ENCODE results near the gene ST8SIA4.
A peak's percentile ranks its signal among the peaks of the same experiment; 100 is the strongest.

Gene ST8SIA4

DNA sequence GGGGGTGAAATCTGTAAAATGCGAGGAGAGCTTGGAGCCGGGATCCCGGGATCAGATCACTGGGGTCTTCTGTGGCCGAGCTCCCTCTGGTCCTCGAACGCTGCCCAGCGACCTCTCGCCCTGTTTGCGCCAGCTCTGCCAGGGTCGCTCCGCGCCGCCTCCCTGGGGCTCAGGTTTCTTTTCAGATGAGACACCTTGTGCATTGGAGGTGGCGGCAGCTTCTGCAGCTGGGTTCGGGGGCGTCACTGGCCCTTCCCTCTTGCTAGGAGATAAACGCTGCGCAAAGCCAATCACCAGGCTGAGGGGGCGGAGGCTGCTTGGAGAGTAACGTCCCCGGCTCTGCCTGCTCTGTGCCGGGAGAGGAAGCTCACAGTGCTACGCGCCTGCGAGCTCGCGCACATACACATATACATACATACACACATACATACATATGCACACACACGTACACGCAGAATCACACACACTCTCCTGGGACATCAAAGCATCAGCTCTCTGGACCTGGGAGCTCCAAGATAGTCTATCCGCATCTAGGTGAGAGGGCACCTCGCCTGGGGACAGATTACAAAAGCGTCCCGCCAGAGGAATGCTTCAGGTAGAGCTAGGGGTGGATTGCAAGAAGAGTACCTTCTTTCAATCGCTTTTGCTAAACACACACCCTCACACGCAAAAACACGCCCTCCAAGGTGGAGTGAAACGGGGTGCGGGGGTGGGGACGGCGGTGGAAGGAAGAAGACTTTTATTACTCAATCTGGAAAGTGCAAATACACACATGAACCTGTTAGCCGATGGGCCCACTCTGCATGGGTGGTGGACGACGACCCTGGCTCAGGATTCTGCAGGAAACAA is at the start of gene ST8SIA4:
Gene ST8SIA4, minus strand, starts transcription at position 244 of the 849 bp plus-strand sequence. CDS start 327 bp downstream, outside the sequence.
- DNase-seq = peak; percentile 24

DNA sequence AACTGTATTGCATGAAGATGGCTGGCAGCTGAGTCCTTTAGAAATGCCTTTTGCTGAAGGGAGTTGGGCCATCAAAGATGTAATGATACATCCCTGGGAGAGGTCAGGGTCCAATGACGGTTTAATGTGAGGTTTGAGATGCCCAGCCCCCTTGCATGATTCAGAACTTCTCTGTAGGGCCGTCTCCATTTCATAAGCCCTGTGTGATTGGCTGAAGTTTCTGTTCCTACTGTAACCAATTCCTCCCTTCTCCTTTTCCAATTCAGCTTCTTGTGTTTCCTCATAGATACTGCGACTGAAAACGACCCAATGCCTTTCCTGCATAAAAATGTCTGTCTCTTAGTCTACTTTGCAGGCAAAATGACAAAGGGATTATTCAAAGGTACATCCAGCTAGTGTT is 47.9 kb upstream of the ST8SIA4 start:
- no peak for DNase-seq

DNA sequence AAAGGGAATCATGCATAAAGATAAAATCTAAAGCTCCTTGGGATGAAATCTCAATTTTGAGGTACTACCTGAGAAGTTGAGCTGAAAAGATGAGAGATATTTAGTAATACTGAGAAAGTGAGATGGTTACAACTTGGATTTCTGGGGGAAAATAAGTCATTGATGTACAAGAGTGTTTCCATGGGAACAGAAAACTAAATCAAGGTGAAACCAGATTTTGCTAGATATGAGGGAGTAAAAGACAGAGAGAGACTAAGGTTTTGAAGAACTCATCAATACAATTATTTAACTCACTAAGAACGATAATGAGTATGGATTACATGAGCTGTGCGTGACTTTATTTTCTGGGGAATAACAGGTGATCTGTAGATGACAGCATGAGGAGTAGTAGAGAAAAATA is 10.2 kb upstream of the ST8SIA4 start:
- DNase-seq = no peak

DNA sequence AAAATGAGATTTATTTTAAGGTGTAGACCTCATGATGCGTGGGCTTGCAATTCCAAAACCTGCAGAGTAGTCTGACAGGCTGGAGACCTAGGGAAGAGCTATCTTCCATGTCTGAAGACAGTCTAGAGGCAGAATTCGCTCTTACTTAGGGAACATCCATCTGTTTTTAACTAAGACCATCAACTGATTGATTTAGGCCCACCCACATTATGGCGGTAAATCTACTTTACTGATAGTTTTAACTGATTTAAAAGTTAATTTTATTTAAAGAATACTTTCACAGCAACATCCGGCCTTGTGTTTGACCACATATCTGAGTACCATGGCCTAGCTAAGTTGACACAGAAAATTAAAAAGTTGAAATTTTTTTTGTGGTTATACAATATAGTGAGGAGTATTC is 6.0 kb upstream of the ST8SIA4 start:
- no peak for DNase-seq

DNA sequence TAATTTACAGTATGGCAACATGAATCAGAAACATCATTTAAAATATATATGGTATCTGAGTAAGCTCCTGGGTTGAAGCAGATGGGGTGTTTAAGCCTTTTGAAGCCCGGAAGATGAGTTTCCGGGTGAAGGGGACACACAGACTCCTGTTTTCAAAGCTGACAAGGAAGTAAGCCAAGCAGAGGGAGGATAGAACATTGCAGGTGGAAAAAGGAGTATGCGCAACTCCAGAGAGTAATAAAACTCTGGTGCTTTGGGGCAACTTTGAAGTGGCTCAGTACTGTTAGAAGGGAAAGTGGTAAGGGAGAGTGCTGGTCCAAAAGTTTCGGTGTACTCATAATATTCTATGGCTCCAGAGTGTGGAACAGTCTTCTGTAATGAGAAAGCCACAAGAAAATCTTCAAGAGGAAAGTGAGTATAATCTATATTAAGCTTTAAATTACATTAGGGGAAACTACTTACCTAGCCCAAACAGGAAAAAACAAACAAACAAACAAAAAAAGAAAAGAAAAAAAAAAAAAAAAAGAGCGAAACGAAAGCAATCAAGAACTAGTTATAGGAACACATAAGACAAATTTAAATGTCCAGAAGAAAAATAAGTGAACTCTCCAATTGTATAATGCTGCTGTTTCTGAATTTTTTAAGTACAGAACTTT is 2.3 kb upstream of the ST8SIA4 start:
- no peak for DNase-seq

- peak; percentile 12 for DNase-seq
These were observed 1.3 kb upstream of the ST8SIA4 start for GRCh38 chr5:100904259-100904861.

DNA sequence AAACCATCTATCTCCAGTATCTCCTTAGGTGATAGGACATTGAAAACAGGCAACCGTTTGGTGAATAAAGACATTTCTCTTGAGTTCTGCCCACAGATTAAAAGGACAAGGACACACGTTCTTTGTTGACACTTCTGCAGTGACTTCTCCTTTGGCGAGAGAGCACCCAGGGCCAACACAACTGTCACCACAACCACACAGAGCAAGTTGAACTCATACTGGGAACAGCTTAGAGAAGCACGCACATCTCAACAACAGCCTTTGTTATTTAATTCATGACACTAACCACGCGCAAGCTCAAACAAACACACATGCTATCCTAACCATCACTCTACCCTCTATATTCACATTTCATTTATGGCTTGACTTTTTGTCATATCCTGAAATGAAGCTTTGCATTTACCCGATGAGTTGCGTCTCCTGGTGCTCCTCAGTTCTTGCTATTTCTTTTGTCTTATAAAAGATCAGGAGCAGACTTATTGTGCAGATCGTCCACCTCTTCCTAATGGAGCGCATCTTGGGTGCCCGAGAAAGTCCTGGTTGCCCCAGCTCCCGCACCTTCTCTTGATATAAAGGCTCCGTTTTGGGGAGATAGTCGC is 543 bp downstream of the ST8SIA4 start:
- peak; percentile 13 for DNase-seq

DNA sequence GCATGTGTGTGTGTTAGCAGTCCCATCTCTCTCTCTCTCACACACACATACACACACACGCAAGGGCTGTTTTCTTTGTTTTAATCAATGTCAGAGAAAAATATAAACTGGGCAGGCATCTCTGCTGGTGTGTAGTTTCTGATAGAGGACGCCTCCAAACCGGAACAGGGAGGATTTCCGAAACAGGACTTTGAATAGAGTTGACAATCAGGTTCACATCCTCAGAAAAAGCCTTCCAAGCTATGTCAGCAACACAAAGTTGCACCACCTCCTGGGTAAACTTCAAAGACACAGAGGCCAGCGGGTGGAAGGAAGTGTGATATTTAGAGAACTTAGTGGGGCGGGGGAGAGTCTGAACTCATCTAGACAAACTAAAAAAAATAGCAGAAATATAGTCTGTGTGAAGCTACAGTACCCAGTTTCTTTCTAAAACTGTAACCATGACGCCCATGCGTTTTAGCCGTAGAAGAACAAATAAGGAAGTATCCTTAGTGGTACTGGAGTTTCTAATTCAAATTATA is 1.2 kb downstream of the ST8SIA4 start:
- DNase-seq = peak; percentile 13

- peak; percentile 72 for DNase-seq
These were observed 2.0 kb downstream of the ST8SIA4 start for GRCh38 chr5:100900796-100901781.

- DNase-seq = peak; percentile 72
These were observed 2.8 kb downstream of the ST8SIA4 start for GRCh38 chr5:100900142-100900795.

- DNase-seq = no peak
These were observed 3.4 kb downstream of the ST8SIA4 start for GRCh38 chr5:100899675-100900074.

GRCh38 chr5:100898504-100899346 is 4.4 kb downstream of the ST8SIA4 start:
- DNase-seq = no peak

DNA sequence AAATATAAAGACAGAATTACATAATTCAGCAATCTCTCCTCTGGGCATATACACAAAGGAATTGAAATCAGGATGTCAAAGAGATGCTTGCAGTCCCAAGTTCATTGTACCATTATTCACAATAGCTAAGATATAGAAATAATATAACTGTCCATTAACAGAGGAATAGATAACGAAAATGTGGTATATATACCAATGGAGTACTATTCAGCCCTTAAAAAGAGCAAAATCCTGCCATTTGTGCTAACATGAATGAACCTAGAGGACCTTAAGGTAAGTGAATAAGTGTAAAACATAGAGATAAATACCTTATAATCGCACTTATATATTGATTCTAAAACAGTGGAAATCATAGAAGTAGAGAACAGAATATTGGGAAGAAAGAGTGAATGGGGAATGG is 7.0 kb downstream of the ST8SIA4 start:
- DNase-seq = no peak

DNA sequence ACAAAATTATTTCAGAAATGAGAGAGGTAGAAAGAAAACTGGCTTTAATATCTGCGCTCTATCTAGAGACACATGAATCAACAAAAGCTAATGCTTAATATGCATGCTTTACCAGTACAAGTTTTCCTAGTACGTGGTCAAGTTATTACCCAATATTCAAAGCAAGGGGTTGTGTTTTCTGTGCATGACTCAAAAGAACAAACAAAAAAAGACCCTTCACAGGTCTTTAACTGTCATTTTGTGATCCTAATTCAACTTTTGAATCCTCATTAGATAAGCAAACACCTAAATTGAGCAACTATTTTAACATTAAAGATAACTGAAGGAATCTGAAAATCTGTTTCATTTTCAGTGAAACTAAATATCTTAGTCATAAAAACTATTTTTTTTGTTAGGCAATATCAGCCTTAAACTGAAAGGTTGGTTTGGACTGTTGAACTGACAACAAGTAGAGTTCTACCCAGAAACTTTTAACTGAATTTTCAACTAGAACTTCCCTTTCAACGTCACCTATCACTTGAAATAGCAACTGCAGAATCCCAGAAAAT is 12.5 kb downstream of the ST8SIA4 start:
- no peak for DNase-seq

DNA sequence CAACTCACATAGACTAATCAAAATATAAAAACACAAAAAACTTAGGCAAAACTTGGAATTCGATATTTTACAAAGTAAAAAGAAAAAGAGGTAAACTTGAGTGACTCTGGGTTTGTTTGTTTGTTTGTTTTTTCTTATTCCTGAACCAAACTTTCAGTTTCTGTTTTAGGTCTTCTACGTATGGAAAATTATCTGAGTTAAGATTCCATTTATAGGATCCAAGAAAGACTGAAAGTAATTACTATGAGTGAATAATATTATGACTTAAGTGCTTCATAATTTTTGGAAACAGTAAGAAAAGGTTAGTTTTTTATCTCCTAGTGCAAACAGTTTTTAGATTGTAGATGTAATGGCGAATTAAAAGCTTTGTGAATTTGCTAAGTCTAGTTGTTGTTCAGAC is 13.2 kb downstream of the ST8SIA4 start:
- no peak for DNase-seq

GRCh38 chr5:100889165-100889743 is 13.8 kb downstream of the ST8SIA4 start:
- DNase-seq = no peak

- no peak for DNase-seq
These were observed 25.8 kb downstream of the ST8SIA4 start for GRCh38 chr5:100877274-100877673.

- DNase-seq = no peak
These were observed 30.5 kb downstream of the ST8SIA4 start for GRCh38 chr5:100872408-100873190.

DNA sequence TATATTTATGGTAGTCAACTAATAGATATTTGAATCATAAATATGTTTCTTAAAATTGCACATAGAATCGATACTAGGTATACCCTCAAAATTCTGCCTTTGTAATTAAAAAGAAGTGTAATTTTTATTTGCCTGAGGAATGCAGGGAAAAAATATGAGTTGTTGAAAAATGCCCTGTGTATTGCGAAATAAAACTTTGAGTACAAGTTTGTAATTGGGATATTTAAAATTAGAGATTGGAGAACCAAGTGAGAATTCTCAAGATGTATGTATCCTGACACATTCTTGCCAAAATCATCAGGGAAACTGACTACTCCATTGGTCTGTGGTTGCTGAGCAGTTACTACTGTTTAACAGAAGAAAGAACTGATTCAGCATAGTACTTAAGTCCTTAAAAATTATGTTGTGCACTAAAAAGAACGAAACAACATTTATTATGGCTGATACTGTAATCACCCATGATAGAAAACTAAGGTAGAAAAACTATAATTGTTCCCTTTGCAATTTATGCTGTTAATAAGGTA is 36.0 kb downstream of the ST8SIA4 start:
- DNase-seq = no peak

All from KG1 (cell line).